ENCODE results near the gene LIMS2. TPM values are rescaled to one million over a fixed set of nuclear protein-coding genes. Genes with fewer than 3 reads are reported as not detected.

The LIMS2 gene
- total and polyA plus RNA-seq, 2 donors (not counting 3 experiments of a cell fraction or from before 2014, with no cell fraction given) = 48.3 to 55.6 TPM

DNA sequence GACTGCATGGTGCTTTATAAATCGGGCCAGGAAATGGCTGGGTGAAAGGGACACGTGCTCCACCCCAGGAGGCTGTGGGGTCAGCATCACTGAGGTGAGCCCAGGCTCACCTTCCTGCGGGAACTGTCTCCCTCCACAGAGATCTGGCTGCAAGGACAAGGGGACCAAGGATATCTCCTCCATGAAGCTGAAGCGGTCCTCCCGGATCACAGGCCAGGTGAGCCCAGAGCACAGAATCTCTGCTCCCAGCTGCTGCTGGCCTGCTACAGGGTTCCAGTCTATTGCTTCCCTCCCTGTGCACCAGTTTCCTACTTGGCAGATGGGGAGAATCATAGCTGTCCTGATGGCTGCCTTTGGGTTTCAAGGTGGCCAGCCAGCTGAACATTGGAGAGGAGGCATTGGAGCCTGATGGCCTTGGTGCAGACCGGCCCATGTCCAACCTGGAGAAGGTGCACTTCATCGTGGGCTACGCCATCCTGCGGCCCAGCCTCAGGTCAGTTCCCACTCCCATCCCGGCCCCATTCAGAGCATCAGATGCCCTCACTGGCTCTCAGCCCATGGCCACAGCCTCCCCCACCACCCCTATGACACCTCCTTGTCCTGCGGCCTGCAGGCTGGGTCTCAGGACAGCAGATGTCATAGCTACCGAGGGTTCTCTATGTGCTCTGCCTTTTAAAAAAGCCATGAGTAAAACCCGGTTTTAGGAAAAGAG is 63.1 kb downstream of the LIMS2 start:
- FAIRE-seq = no peak
- H3K9me3 ChIP-seq (replicated peaks; ENCODE audit: control insufficient read depth, insufficient read depth, low read length) = no peaks in the 10 kb centered on the region
- TF ChIP-seq EZH2 (IDR thresholded peaks at IDR 0.05; ENCODE audit: borderline replicate concordance, low read depth, low read length, severe bottlenecking) (no peak), POLR2A (IDR thresholded peaks at IDR 0.05; ENCODE audit: low read depth, low read length) (no peak)
- TF ChIP-seq, protein P1, sequence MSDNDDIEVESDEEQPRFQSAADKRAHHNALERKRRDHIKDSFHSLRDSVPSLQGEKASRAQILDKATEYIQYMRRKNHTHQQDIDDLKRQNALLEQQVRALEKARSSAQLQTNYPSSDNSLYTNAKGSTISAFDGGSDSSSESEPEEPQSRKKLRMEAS (IDR thresholded peaks at IDR 0.05; ENCODE audit: insufficient read depth, insufficient read length) = no peak
- TF ChIP-seq, protein P2, sequence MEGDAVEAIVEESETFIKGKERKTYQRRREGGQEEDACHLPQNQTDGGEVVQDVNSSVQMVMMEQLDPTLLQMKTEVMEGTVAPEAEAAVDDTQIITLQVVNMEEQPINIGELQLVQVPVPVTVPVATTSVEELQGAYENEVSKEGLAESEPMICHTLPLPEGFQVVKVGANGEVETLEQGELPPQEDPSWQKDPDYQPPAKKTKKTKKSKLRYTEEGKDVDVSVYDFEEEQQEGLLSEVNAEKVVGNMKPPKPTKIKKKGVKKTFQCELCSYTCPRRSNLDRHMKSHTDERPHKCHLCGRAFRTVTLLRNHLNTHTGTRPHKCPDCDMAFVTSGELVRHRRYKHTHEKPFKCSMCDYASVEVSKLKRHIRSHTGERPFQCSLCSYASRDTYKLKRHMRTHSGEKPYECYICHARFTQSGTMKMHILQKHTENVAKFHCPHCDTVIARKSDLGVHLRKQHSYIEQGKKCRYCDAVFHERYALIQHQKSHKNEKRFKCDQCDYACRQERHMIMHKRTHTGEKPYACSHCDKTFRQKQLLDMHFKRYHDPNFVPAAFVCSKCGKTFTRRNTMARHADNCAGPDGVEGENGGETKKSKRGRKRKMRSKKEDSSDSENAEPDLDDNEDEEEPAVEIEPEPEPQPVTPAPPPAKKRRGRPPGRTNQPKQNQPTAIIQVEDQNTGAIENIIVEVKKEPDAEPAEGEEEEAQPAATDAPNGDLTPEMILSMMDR (IDR thresholded peaks at IDR 0.05; ENCODE audit: extremely low read depth in 1 of 2, insufficient read depth in 1 of 2, low read depth in 1 of 2, low read length in 2 of 2) = no peak
- no peak overlapping the region for H3K4me3 ChIP-seq (replicated peaks in 1 of 3; ENCODE audit: insufficient read depth in 1 of 3, low read depth in 1 of 3, low read length in 3 of 3)
- H2AFZ ChIP-seq (ENCODE audit: low read depth, low read length) = no peak overlapping the region
- H3K4me2 ChIP-seq (ENCODE audit: insufficient read depth, low read length) = no peak overlapping the region
- ChIA-PET CTCF (interaction anchor here (3.1 kb wide), 1 partner anchor 21 kb away, joined by 23 read pairs; no protein-coding TSS in a partner anchor), POLR2A (no interaction called here)
- H3K4me1 ChIP-seq (ENCODE audit: control insufficient read depth, extremely low read depth, insufficient read depth, low read length) = no peaks in the 10 kb centered on the region
- no peaks in the 10 kb centered on the region for H3K79me2 ChIP-seq (ENCODE audit: control insufficient read depth, insufficient read depth, low read length)
- peaks cover 5 to 9% of the 10 kb centered on the region in 2 experiments for H3K27me3 ChIP-seq (ENCODE audit: control insufficient read depth in 2 of 2, insufficient read depth in 2 of 2, low read length in 2 of 2)
- intact Hi-C loops (cut with micrococcal nuclease) = no loop called here
- H4K20me1 ChIP-seq (replicated peaks; ENCODE audit: control insufficient read depth, extremely low read depth, insufficient read depth, low read length) = no peaks in the 10 kb centered on the region
- H3K27ac ChIP-seq (ENCODE audit: insufficient read depth, low read depth, low read length) = no peak overlapping the region
- no TSS peak for BruUV-seq (replicated peaks)
- no peak for DNase-seq (ENCODE audit: low read depth, low spot score)
- no peak overlapping the region for H3K9ac ChIP-seq (replicated peaks; ENCODE audit: extremely low read depth, insufficient read depth, low read length)
- dilution Hi-C loops (cut with MboI; ENCODE audit: extremely low pct_ligation_motif_present, low sequenced_read_pairs) = no loop called here
- H3K9me1 ChIP-seq (replicated peaks; ENCODE audit: control insufficient read depth, extremely low read depth, insufficient read depth, low read length) = no peaks in the 10 kb centered on the region
- no peaks in the 10 kb centered on the region for H3K36me3 ChIP-seq (ENCODE audit: control insufficient read depth in 2 of 2, extremely low read depth in 1 of 2, insufficient read depth in 2 of 2, low read length in 2 of 2)
